Peyer's patch (tissue), 4 donors: ENCODE results near the gene DUSP7. TPM values are rescaled to one million over a fixed set of nuclear protein-coding genes. Genes with fewer than 3 reads are reported as not detected.

ENCODE experiments used
- DNase-seq, 3 donors: peaks; one replicate each; pipeline ENCODE4 v3.0.0-alpha.2; 2017 to 2019
- H3K27ac ChIP-seq, 4 donors: fragments of 200-600 bp; sonication (generic); one replicate each; pipeline ENCODE4 v1.5.1; 2016 to 2019
- H3K27me3 ChIP-seq, 2 donors: fragments of 200-600 bp; sonication (generic); one replicate each; pipeline ENCODE4 v1.5.1; 2019
- H3K36me3 ChIP-seq, 3 donors: fragments of 200-600 bp; sonication (generic); one replicate each; pipeline ENCODE4 v1.5.1; 2016 to 2019
- H3K4me1 ChIP-seq, 4 donors: fragments of 200-600 bp; sonication (generic); one replicate each; pipeline ENCODE4 v1.5.1; 2016 to 2019
- H3K4me3 ChIP-seq, 4 donors: fragments of 200-600 bp; sonication (generic); 1 replicate in 3 of 4; 2 replicates in 1 of 4; pipeline ENCODE4 v1.5.1; 2016 to 2019; ENCODE audit warnings: mild to moderate bottlenecking in 1 of 4
- H3K9me3 ChIP-seq, 4 donors: fragments of 200-600 bp; sonication (generic); one replicate each; pipeline ENCODE4 v1.5.1; 2016 to 2019; ENCODE audit warnings: mild to moderate bottlenecking in 1 of 4
- CTCF ChIP-seq, 6 experiments: fragments of 450-650 bp in 4 of 6; fragments of 200-600 bp in 2 of 6; sonication (generic) in 1 of 6; IDR thresholded peaks; one replicate each; pipeline ENCODE4 v1.5.1; 2017 to 2019; ENCODE audit warnings: antibody characterized with exemption in 6 of 6, mild to moderate bottlenecking in 3 of 6, moderate library complexity in 1 of 6
- POLR2A ChIP-seq, 2 donors: fragments of 450-650 bp; IDR thresholded peaks; one replicate each; pipeline ENCODE4 v1.5.1; 2017; ENCODE audit warnings: antibody characterized with exemption in 2 of 2, mild to moderate bottlenecking in 2 of 2, moderate library complexity in 2 of 2
- total RNA-seq, 4 donors: library from RNA; depleted of rRNA; stranded (reverse); fragments of >200 nt; gene quantifications; one replicate each; pipeline ENCODE4 v1.1.0, GENCODE V29; 2016

DUSP7 gene, protein sequence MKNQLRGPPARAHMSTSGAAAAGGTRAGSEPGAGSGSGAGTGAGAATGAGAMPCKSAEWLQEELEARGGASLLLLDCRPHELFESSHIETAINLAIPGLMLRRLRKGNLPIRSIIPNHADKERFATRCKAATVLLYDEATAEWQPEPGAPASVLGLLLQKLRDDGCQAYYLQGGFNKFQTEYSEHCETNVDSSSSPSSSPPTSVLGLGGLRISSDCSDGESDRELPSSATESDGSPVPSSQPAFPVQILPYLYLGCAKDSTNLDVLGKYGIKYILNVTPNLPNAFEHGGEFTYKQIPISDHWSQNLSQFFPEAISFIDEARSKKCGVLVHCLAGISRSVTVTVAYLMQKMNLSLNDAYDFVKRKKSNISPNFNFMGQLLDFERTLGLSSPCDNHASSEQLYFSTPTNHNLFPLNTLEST
- 1 to 10 TPM; 3.3 to 7.1 (median 6.0) TPM for total RNA-seq

DNA sequence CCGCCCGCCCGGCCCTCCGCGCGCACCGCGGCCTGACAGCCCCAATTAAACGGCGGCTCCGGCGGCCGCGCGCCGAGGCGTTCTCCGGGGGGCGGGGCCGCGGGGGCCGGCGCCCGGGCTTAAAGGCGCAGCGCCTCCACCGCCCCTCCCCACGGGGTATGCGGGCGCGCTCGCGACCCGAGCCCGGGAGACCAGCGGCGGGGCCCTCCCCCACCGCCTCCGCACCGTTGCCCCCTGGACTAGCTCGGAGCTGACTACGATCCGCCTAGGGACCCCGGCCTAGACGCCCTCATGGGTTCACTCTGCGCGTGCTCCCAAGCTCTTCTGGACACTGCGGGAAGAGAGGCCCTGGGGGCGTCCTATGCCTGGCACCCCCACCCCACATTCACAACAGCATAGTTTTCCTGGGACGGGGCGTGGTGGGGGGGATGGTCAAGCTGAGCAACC is at the start of gene DUSP7:
TSS of gene DUSP7 (minus strand) at position 51 of the 447 bp plus-strand sequence. CDS start 205 bp downstream, outside the sequence.
- Histone ChIP-seq H3K4me3 (peak within 1 kb of the TSS; percentile 72 to 88 (median 81)), H3K27ac (peak within 1 kb of the TSS; percentile 65 to 91 (median 84)), H3K9me3 (no peaks in the 10 kb centered on the region), H3K4me1 (peaks cover 3 to 42% (median 36%) of the 10 kb centered on the region in 4 donors), H3K27me3 (no peaks in the 10 kb centered on the region), H3K36me3 (peaks cover 0 to 6% (median 0%) of the 10 kb centered on the region in 3 donors)
- peak; percentile 67 to 86 (median 84) for DNase-seq
- no peak for TF ChIP-seq CTCF (IDR thresholded peaks at IDR 0.05)
- no peak for TF ChIP-seq POLR2A (IDR thresholded peaks at IDR 0.05)

- no peaks in the 10 kb centered on the region for H3K36me3 ChIP-seq
- no peak for DNase-seq
- H3K4me3 ChIP-seq, result no peak overlapping the region
- H3K4me1 ChIP-seq, result no peaks in the 10 kb centered on the region
- TF ChIP-seq CTCF (IDR thresholded peaks at IDR 0.05) (no peak), POLR2A (IDR thresholded peaks at IDR 0.05) (no peak)
- H3K9me3 ChIP-seq, result no peaks in the 10 kb centered on the region
- no peak overlapping the region for H3K27ac ChIP-seq
- H3K27me3 ChIP-seq, result no peaks in the 10 kb centered on the region
Observed at GRCh38 chr3:52104684-52105640, 48.6 kb upstream of the DUSP7 start.

DNA sequence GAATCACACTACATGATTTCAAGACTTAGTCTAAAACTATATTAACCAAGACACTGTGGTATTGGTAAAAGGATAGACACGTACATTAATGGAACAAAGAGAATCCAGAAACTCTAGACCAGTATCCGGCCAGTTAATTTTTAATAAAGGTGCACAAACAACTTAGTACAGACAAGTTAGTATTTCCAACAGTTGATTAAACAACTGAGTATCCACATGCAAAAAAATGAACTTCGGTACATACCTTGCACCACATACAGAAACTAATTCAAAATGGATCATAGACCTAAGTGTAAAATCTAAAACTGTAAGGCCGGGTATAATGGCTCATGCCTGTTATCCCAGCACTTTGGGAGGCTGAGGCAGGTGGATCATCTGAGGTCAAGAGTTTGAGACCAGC is 46.6 kb upstream of the DUSP7 start:
- H3K36me3 ChIP-seq, result no peaks in the 10 kb centered on the region
- H3K4me1 ChIP-seq, result no peaks in the 10 kb centered on the region
- H3K27ac ChIP-seq, result no peak overlapping the region
- no peak for TF ChIP-seq CTCF (IDR thresholded peaks at IDR 0.05)
- TF ChIP-seq POLR2A (IDR thresholded peaks at IDR 0.05), result no peak
- no peaks in the 10 kb centered on the region for H3K9me3 ChIP-seq
- no peaks in the 10 kb centered on the region for H3K27me3 ChIP-seq
- no peak overlapping the region for H3K4me3 ChIP-seq
- DNase-seq, result no peak

DNA sequence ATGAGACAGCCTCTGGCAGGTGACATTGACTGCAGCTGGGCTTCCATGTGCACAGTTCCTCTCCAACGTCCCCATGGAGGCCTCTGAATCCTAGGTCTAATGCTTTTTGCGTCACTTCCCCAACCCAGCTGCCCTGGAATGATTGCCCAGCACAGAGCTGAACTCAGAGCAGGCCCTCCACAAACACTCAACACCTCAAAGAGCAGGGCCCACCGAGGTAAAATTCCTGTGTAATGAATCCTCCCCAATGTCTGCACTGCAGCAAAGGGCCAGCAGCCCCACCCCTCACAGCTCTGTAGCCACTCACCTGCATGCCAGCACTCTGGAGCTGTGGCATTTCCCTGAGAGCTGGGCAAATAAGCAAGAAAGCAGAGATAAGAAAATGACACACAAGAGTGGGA is 42.6 kb upstream of the DUSP7 start:
- Histone ChIP-seq H3K4me1 (no peaks in the 10 kb centered on the region), H3K36me3 (no peaks in the 10 kb centered on the region), H3K9me3 (no peaks in the 10 kb centered on the region), H3K27ac (no peak overlapping the region), H3K27me3 (no peaks in the 10 kb centered on the region), H3K4me3 (no peak overlapping the region)
- TF ChIP-seq CTCF (IDR thresholded peaks at IDR 0.05), result no peak
- no peak for TF ChIP-seq POLR2A (IDR thresholded peaks at IDR 0.05)
- no peak for DNase-seq

- Histone ChIP-seq H3K27ac (no peak overlapping the region), H3K36me3 (no peaks in the 10 kb centered on the region), H3K27me3 (no peaks in the 10 kb centered on the region), H3K4me3 (no peak overlapping the region), H3K4me1 (no peaks in the 10 kb centered on the region), H3K9me3 (no peaks in the 10 kb centered on the region)
- TF ChIP-seq POLR2A (IDR thresholded peaks at IDR 0.05), result no peak
- TF ChIP-seq CTCF (IDR thresholded peaks at IDR 0.05), result no peak
- DNase-seq, result no peak
Observed at GRCh38 chr3:52097851-52098507, 41.6 kb upstream of the DUSP7 start.
